Gastrocnemius medialis (tissue), 4 donors: Measurements from ENCODE around the gene SUGP2. TPM values are rescaled to one million over a fixed set of nuclear protein-coding genes. Genes with fewer than 3 reads are reported as not detected.
A peak's percentile ranks its signal among the peaks of the same experiment; 100 is the strongest.

ENCODE experiments used
- ATAC-seq, 2 donors: fragments of 150-250 bp; one replicate each; pipeline ENCODE4 v1.9.1; 2016
- DNase-seq, 2 donors: peaks; one replicate each; pipeline ENCODE4 v3.0.0-alpha.2; 2019
- H3K27ac ChIP-seq, 4 donors: fragments of 200-600 bp; sonication (generic); 1 replicate in 1 of 4; 2 replicates in 3 of 4; pipeline ENCODE4 v1.5.1; 2016 to 2018; ENCODE audit warnings: mild to moderate bottlenecking in 2 of 4, moderate library complexity in 1 of 4
- H3K27me3 ChIP-seq, 3 donors: fragments of 200-600 bp; sonication (generic) in 2 of 3; 1 replicate in 1 of 3; 2 replicates in 2 of 3; pipeline versions ENCODE4 v1.5.1 to v1.6.0; 2016 to 2019; ENCODE audit warnings: mild to moderate bottlenecking in 1 of 3, moderate library complexity in 1 of 3
- H3K36me3 ChIP-seq, 2 donors: fragments of 200-600 bp; sonication (generic) in 1 of 2; one replicate each; pipeline ENCODE4 v1.5.1; 2017 to 2018
- H3K4me1 ChIP-seq, 2 donors: fragments of 200-600 bp; sonication (generic) in 1 of 2; one replicate each; pipeline ENCODE4 v1.5.1; 2016 to 2017; ENCODE audit warnings: mild to moderate bottlenecking in 2 of 2
- H3K4me3 ChIP-seq, 4 donors: fragments of 200-600 bp; sonication (generic) in 3 of 4; 1 replicate in 1 of 4; 2 replicates in 3 of 4; pipeline ENCODE4 v1.5.1; 2016 to 2019; ENCODE audit warnings: mild to moderate bottlenecking in 2 of 4
- H3K9me3 ChIP-seq, 3 donors: fragments of 200-600 bp; sonication (generic) in 2 of 3; 1 replicate in 1 of 3; 2 replicates in 2 of 3; pipeline ENCODE4 v1.5.1; 2016 to 2019
- CTCF ChIP-seq, 5 experiments: fragments of 450-650 bp in 3 of 5; fragments of 200-600 bp in 2 of 5; sonication (generic) in 2 of 5; IDR thresholded peaks in 4 of 5; conservative IDR thresholded peaks in 1 of 5; 1 replicate in 4 of 5; 2 replicates in 1 of 5; pipeline ENCODE4 v1.5.1; 2016 to 2019; ENCODE audit warnings: antibody characterized with exemption in 5 of 5, mild to moderate bottlenecking in 3 of 5, moderate library complexity in 3 of 5
- POLR2A ChIP-seq, 2 donors: fragments of 450-650 bp; IDR thresholded peaks; one replicate each; pipeline ENCODE4 v1.6.1; 2017; ENCODE audit warnings: antibody characterized with exemption in 2 of 2, mild to moderate bottlenecking in 2 of 2, moderate library complexity in 2 of 2
- in situ Hi-C, 4 donors: fragments of 200-750 bp; cut with MboI; loops; one replicate each; pipeline versions ENCODE4 v1.15.0 to v1.8.0; 2017; ENCODE audit warnings: low sequenced_read_pairs in 4 of 4
- intact Hi-C: fragments of 100-400 bp; cut with DNase I; formaldehyde crosslinking; loops from one replicate; pipeline ENCODE4 v1.15.1; 2023; ENCODE audit warnings: low total_unique reads
- total RNA-seq, 4 donors: library from RNA; depleted of rRNA; stranded (reverse); fragments of >200 nt; gene quantifications; one replicate each; pipeline versions ENCODE4 v1.1.0 to v1.2.3, GENCODE V29; 2016

SUGP2 gene
- total RNA-seq, 4 donors from 2014 or later = 24.6 to 38.2 (median 32.8) TPM

- DNase-seq = no peak
Measured at GRCh38 chr19:19064098-19064722, 30.9 kb upstream of the SUGP2 start.

GRCh38 chr19:19063183-19064097, 30.1 kb upstream of the SUGP2 start, which contains the start of gene SLC25A42:
Gene SLC25A42, plus strand, starts transcription at chr19:19063994. Its CDS starts 32,131 bp downstream, at chr19:19096125.
- ATAC-seq = peak; percentile 71 to 84
- H3K27me3 ChIP-seq = no peaks in the 10 kb centered on the region
- in situ Hi-C loops (no loop called here), intact Hi-C loops (loop anchor here (2.0 to 10.0 kb wide), 3 partner anchors 129 to 1039 kb away; partner anchors contain the start of genes BORCS8 and RFXANK)
- H3K36me3 ChIP-seq = no peaks in the 10 kb centered on the region
- H3K4me1 ChIP-seq = peaks cover 78% of the 10 kb centered on the region in 2 donors
- H3K9me3 ChIP-seq = no peaks in the 10 kb centered on the region
- DNase-seq = peak; percentile 99 to 100
- TF ChIP-seq POLR2A (IDR thresholded peaks at IDR 0.05) (peak; percentile 96 to 97), CTCF (IDR thresholded peaks at IDR 0.05 in 4 of 5, conservative IDR thresholded peaks at IDR 0.05 in 1 of 5) (peak in 1 of 5 experiments; percentile 10)
- peak within 1 kb of the TSS; percentile 70 to 85 (median 78) for H3K4me3 ChIP-seq
- H3K27ac ChIP-seq = peak within 1 kb of the TSS; percentile 94 to 96 (median 94)

More at GRCh38 chr19:19064098-19064722, 30.9 kb upstream of the SUGP2 start:
- intact Hi-C loops (loop anchor here (10.0 kb wide), 1 partner anchor 1039 kb away; no protein-coding TSS in a partner anchor), in situ Hi-C loops (no loop called here)
- no peak for ATAC-seq
- peak overlapping the region; percentile 94 to 96 (median 94) for H3K27ac ChIP-seq
- TF ChIP-seq POLR2A (IDR thresholded peaks at IDR 0.05) = no peak
- TF ChIP-seq CTCF (IDR thresholded peaks at IDR 0.05 in 4 of 5, conservative IDR thresholded peaks at IDR 0.05 in 1 of 5) = peak in 4 of 5 experiments; percentile 17 to 61 (median 26)
- no peaks in the 10 kb centered on the region for H3K36me3 ChIP-seq
- H3K4me3 ChIP-seq = peak overlapping the region; percentile 70 to 85 (median 78)
- no peaks in the 10 kb centered on the region for H3K27me3 ChIP-seq
- no peaks in the 10 kb centered on the region for H3K9me3 ChIP-seq
- peaks cover 81 to 86% of the 10 kb centered on the region in 2 donors for H3K4me1 ChIP-seq

- no peak for TF ChIP-seq CTCF (IDR thresholded peaks at IDR 0.05 in 4 of 5, conservative IDR thresholded peaks at IDR 0.05 in 1 of 5)
- peak in 1 of 2 donors; percentile 26 for TF ChIP-seq POLR2A (IDR thresholded peaks at IDR 0.05)
- in situ Hi-C loops (no loop called here), intact Hi-C loops (loop anchor here (2.0 to 10.0 kb wide), 3 partner anchors 130 to 1038 kb away; partner anchors contain the start of genes BORCS8 and RFXANK)
- Histone ChIP-seq H3K4me3 (peak overlapping the region; percentile 43 to 85 (median 58)), H3K36me3 (peaks cover 0 to 3% of the 10 kb centered on the region in 2 donors), H3K27me3 (no peaks in the 10 kb centered on the region), H3K9me3 (no peaks in the 10 kb centered on the region), H3K4me1 (peaks cover 70% of the 10 kb centered on the region in 2 donors), H3K27ac (peak overlapping the region; percentile 89 to 95 (median 93))
- ATAC-seq (peak; percentile 45 to 53), DNase-seq (peak; percentile 57 to 78)
Measured at GRCh38 chr19:19062454-19063182, 29.3 kb upstream of the SUGP2 start.

GRCh38 chr19:19061506-19061905, 28.2 kb upstream of the SUGP2 start:
- in situ Hi-C loops (no loop called here), intact Hi-C loops (loop anchor here (10.0 kb wide), 1 partner anchor 1037 kb away; no protein-coding TSS in a partner anchor)
- ATAC-seq (peak; percentile 22 to 32), DNase-seq (peak; percentile 48 to 88)
- H3K27ac ChIP-seq = peak overlapping the region; percentile 89 to 95 (median 93)
- peaks cover 59 to 62% of the 10 kb centered on the region in 2 donors for H3K4me1 ChIP-seq
- peaks cover 0 to 12% of the 10 kb centered on the region in 2 donors for H3K36me3 ChIP-seq
- H3K9me3 ChIP-seq = no peaks in the 10 kb centered on the region
- H3K27me3 ChIP-seq = no peaks in the 10 kb centered on the region
- no peak overlapping the region for H3K4me3 ChIP-seq
- no peak for TF ChIP-seq POLR2A (IDR thresholded peaks at IDR 0.05)
- no peak for TF ChIP-seq CTCF (IDR thresholded peaks at IDR 0.05 in 4 of 5, conservative IDR thresholded peaks at IDR 0.05 in 1 of 5)
